Naive B cell (primary cell): ENCODE measurements around the gene C15orf39. TPM values are rescaled to one million over a fixed set of nuclear protein-coding genes. Genes with fewer than 3 reads are reported as not detected.

Experiments
- ATAC-seq, 2 donors: fragments of 150-1000 bp; cut with Tn5 transposase; 2 replicates each; pipeline ENCODE4 v1.10.0; 2021; ENCODE audit warnings: low read depth in 2 of 2, mild to moderate bottlenecking in 2 of 2, moderate library complexity in 2 of 2
- DNase-seq: peaks from one replicate; pipeline ENCODE4 v3.0.0; 2022
- H3K27ac Mint-ChIP-seq, 6 donors: one replicate each; pipeline ENCODE4 v1.8.0; 2020 to 2022; ENCODE audit warnings: mild to moderate bottlenecking in 6 of 6, mixed read lengths in 6 of 6, moderate library complexity in 5 of 6, inconsistent platforms in 2 of 6
- H3K27me3 Mint-ChIP-seq, 3 donors: one replicate each; pipeline ENCODE4 v1.8.0; 2021 to 2022; ENCODE audit warnings: mixed read lengths in 3 of 3, mild to moderate bottlenecking in 1 of 3
- H3K36me3 Mint-ChIP-seq, 2 donors: one replicate each; pipeline ENCODE4 v1.8.0; 2020 to 2022; ENCODE audit warnings: mixed read lengths in 2 of 2, inconsistent platforms in 1 of 2, mild to moderate bottlenecking in 1 of 2
- H3K4me1 Mint-ChIP-seq, 3 donors: one replicate each; pipeline ENCODE4 v1.8.0; 2020 to 2022; ENCODE audit warnings: mixed read lengths in 3 of 3, inconsistent platforms in 1 of 3, mild to moderate bottlenecking in 1 of 3, moderate library complexity in 1 of 3
- H3K4me3 Mint-ChIP-seq, 8 donors: one replicate each; pipeline ENCODE4 v1.8.0; 2020 to 2022; ENCODE audit warnings: mild to moderate bottlenecking in 8 of 8, mixed read lengths in 8 of 8, moderate library complexity in 8 of 8, inconsistent platforms in 2 of 8
- H3K9me3 Mint-ChIP-seq, 7 donors: one replicate each; pipeline ENCODE4 v1.8.0; 2020 to 2022; ENCODE audit warnings: mixed read lengths in 7 of 7, mild to moderate bottlenecking in 5 of 7, inconsistent platforms in 2 of 7, moderate library complexity in 1 of 7
- polyA plus RNA-seq, 6 donors: library from polyadenylated mRNA; unstranded; fragments of 300-500 nt; fragmentation: Illumina TruSeq; gene quantifications; one replicate each; pipeline ENCODE4 v1.2.3, GENCODE V29; 2021; ENCODE audit warnings: low read depth in 6 of 6

C15orf39 gene
- polyA plus RNA-seq, 6 donors from 2014 or later: 0.40 to 3.6 (median 1.4) TPM

- Mint-ChIP-seq H3K4me1 (peaks cover 24 to 51% (median 32%) of the 10 kb centered on the region in 3 donors), H3K27ac (peak overlapping the region in 5 of 6 donors; percentile 85 to 95 (median 91)), H3K36me3 (peaks cover 0 to 11% of the 10 kb centered on the region in 2 donors), H3K9me3 (no peaks in the 10 kb centered on the region), H3K4me3 (peak overlapping the region; percentile 19 to 92 (median 54)), H3K27me3 (peaks cover 3 to 16% (median 10%) of the 10 kb centered on the region in 3 donors)
- ATAC-seq (peak; percentile 55 to 64), DNase-seq (peak; percentile 84)
Observed at GRCh38 chr15:75204340-75205063, 2.8 kb downstream of the C15orf39 start.

DNA sequence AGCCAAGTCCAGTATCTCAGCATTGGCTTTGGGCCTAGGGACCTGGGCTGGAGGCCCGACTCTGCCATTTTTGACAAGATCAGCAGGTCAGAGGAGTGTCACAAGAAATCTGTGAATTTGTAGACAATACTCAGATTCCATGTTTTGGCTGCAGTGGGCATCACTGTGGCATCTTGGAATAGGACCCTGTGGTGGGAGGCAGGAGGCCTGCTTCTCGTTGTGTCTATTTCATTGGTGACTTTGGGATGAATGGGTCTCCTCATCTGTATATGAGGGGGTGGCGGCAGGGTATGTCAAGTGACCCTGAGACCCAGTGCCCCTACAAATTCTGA, 3.3 kb downstream of the C15orf39 start:
- Mint-ChIP-seq H3K27me3 (peaks cover 0 to 11% (median 8%) of the 10 kb centered on the region in 3 donors), H3K27ac (peak overlapping the region in 5 of 6 donors; percentile 34 to 95 (median 89)), H3K9me3 (no peaks in the 10 kb centered on the region), H3K4me3 (peak overlapping the region in 4 of 8 donors; percentile 15 to 88 (median 50)), H3K36me3 (peaks cover 0 to 15% of the 10 kb centered on the region in 2 donors), H3K4me1 (peaks cover 26 to 54% (median 32%) of the 10 kb centered on the region in 3 donors)
- no peak for ATAC-seq
- DNase-seq: no peak

DNA sequence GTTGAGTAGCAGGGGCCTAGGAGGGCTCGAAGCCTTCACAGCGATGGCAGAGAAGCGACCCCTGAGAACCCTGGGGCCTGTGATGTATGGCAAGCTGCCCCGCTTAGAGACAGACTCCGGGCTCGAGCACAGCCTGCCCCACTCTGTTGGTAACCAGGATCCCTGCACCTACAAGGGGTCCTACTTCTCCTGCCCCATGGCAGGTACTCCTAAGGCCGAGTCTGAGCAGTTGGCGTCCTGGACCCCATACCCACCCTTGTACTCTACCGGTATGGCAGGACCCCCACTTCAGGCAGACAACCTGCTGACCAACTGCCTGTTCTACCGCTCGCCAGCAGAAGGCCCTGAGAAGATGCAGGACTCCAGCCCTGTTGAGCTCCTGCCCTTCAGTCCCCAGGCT, 4.3 kb downstream of the C15orf39 start:
- H3K36me3 Mint-ChIP-seq: peaks cover 0 to 15% of the 10 kb centered on the region in 2 donors
- peak overlapping the region in 1 of 6 donors; percentile 42 for H3K27ac Mint-ChIP-seq
- peaks cover 20 to 48% (median 27%) of the 10 kb centered on the region in 3 donors for H3K4me1 Mint-ChIP-seq
- H3K27me3 Mint-ChIP-seq: peaks cover 0 to 5% (median 4%) of the 10 kb centered on the region in 3 donors
- no peaks in the 10 kb centered on the region for H3K9me3 Mint-ChIP-seq
- peak overlapping the region in 1 of 8 donors; percentile 21 for H3K4me3 Mint-ChIP-seq
- no peak for ATAC-seq
- no peak for DNase-seq

GRCh38 chr15:75206803-75207617, 5.3 kb downstream of the C15orf39 start:
- peaks cover 16 to 42% (median 23%) of the 10 kb centered on the region in 3 donors for H3K4me1 Mint-ChIP-seq
- no peak overlapping the region for H3K4me3 Mint-ChIP-seq
- H3K36me3 Mint-ChIP-seq: peaks cover 0 to 15% of the 10 kb centered on the region in 2 donors
- H3K27me3 Mint-ChIP-seq: no peaks in the 10 kb centered on the region
- H3K9me3 Mint-ChIP-seq: no peaks in the 10 kb centered on the region
- no peak for ATAC-seq
- DNase-seq: no peak
- H3K27ac Mint-ChIP-seq: no peak overlapping the region

GRCh38 chr15:75207618-75208500, 6.2 kb downstream of the C15orf39 start:
- no peaks in the 10 kb centered on the region for H3K9me3 Mint-ChIP-seq
- H3K4me3 Mint-ChIP-seq: no peak overlapping the region
- H3K36me3 Mint-ChIP-seq: peaks cover 0 to 15% of the 10 kb centered on the region in 2 donors
- peaks cover 16 to 33% (median 23%) of the 10 kb centered on the region in 3 donors for H3K4me1 Mint-ChIP-seq
- H3K27ac Mint-ChIP-seq: no peak overlapping the region
- no peak for ATAC-seq
- DNase-seq: no peak
- H3K27me3 Mint-ChIP-seq: no peaks in the 10 kb centered on the region

- no peaks in the 10 kb centered on the region for H3K27me3 Mint-ChIP-seq
- DNase-seq (no peak), ATAC-seq (no peak)
- peaks cover 16 to 25% (median 17%) of the 10 kb centered on the region in 3 donors for H3K4me1 Mint-ChIP-seq
- peak overlapping the region in 1 of 6 donors; percentile 30 for H3K27ac Mint-ChIP-seq
- no peak overlapping the region for H3K4me3 Mint-ChIP-seq
- H3K36me3 Mint-ChIP-seq: peaks cover 0 to 15% of the 10 kb centered on the region in 2 donors
- H3K9me3 Mint-ChIP-seq: no peaks in the 10 kb centered on the region
Observed at GRCh38 chr15:75208501-75209288, 7.0 kb downstream of the C15orf39 start.

- H3K27me3 Mint-ChIP-seq: no peaks in the 10 kb centered on the region
- DNase-seq: no peak
- ATAC-seq: no peak
- peaks cover 11 to 19% (median 16%) of the 10 kb centered on the region in 3 donors for H3K4me1 Mint-ChIP-seq
- peak overlapping the region in 1 of 6 donors; percentile 1 for H3K27ac Mint-ChIP-seq
- H3K36me3 Mint-ChIP-seq: peaks cover 0 to 15% of the 10 kb centered on the region in 2 donors
- H3K4me3 Mint-ChIP-seq: no peak overlapping the region
- H3K9me3 Mint-ChIP-seq: no peaks in the 10 kb centered on the region
Observed at GRCh38 chr15:75209289-75209676, 7.6 kb downstream of the C15orf39 start.

DNA sequence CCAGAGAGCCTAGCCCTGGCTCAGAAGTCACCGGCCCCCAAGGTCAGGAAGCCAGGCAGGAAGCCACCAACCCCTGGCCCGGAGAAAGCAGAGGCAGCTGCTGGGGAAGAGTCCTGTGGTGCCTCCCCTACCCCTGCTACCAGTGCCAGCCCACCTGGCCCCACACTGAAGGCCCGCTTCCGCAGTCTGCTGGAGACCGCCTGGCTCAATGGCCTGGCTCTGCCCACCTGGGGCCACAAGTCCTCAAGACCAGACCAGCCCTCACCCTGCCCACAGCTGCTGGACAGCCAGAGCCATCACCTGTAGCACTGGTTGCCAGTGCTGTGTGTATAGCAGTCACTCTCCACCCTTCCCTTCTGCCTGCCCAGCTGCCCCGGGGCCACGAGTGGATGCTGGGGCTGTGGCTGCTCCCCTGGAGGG, 9.1 kb downstream of the C15orf39 start:
- Mint-ChIP-seq H3K9me3 (no peaks in the 10 kb centered on the region), H3K4me3 (no peak overlapping the region), H3K27me3 (no peaks in the 10 kb centered on the region), H3K4me1 (peaks cover 0 to 10% (median 9%) of the 10 kb centered on the region in 3 donors), H3K27ac (no peak overlapping the region), H3K36me3 (peaks cover 0 to 15% of the 10 kb centered on the region in 2 donors)
- ATAC-seq (no peak), DNase-seq (no peak)

DNA sequence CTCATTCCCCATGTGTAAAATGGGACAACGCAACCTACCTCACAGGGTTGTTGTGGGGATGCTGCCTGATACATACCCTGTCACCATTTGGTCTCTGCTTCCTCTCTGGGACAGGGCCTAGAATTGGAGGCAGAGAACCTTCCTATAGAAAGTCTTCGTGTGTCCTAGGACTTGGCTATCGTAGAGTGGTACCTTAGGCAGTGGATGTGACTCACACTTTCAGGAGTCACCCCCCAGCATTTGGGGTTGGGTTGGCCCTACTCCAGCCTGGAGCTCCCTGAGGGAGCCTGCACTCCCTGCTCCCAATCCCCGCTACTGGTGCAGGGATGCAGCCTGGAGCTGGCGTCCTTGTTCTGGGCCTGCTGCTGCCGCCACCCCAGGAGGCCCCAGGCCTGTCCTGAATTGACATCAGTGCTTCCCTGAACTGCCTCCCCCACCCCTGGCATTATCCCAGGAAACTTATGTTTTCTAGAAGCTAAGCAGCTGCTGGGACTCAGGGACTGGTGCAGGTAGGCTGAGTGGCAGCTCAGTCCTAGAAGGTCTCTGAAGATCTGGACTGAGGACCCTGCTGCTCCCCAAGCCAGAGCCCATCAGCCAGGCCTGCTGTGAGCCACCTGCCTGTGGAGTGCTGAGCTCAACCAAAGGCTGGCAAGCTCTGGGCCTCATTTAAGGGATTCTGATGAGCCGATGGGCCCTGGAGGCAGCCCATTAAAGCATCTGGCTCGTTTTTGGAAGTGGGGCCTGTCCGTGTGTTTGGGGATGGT, 9.9 kb downstream of the C15orf39 start:
- Mint-ChIP-seq H3K36me3 (peaks cover 0 to 15% of the 10 kb centered on the region in 2 donors), H3K4me1 (peaks cover 0 to 10% (median 9%) of the 10 kb centered on the region in 3 donors), H3K4me3 (no peak overlapping the region), H3K27me3 (no peaks in the 10 kb centered on the region), H3K27ac (no peak overlapping the region), H3K9me3 (no peaks in the 10 kb centered on the region)
- DNase-seq (no peak), ATAC-seq (no peak)

DNA sequence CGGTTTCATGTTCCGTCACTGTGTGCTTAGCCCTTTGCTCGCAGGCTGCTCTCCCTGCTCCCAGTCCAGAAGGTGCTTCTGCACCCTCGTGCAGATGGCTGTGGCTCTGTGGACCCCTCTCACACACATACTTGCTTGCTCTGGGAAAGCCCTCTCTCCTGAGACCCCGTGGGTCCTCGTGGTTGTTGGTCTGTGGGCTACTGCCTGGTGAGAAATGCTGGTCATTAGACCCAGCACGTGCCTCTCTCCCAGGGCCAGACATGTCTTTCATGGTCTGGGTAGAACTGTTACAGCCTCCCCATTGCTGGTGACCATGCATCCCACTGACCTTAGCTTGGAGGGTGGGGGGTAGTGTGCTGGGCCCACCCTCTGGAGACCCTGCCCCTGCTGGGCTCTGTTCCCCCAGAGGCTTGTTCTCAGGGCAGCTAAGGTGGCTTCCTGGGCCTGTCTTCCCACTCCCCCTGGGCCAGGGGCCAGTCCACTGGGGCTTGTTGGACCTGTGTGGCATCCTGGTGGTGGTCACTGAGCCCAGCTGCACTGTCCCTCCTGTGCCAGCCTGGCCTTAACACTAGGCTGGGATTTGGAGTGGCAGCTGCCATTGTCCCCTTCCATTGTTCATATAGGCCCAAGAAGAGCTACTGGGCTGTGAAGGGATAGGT, 10.6 kb downstream of the C15orf39 start:
- ATAC-seq (no peak), DNase-seq (no peak)
- Mint-ChIP-seq H3K4me3 (no peak overlapping the region), H3K4me1 (peaks cover 0 to 10% (median 9%) of the 10 kb centered on the region in 3 donors), H3K36me3 (peaks cover 0 to 15% of the 10 kb centered on the region in 2 donors), H3K27me3 (no peaks in the 10 kb centered on the region), H3K9me3 (no peaks in the 10 kb centered on the region), H3K27ac (no peak overlapping the region)

DNA sequence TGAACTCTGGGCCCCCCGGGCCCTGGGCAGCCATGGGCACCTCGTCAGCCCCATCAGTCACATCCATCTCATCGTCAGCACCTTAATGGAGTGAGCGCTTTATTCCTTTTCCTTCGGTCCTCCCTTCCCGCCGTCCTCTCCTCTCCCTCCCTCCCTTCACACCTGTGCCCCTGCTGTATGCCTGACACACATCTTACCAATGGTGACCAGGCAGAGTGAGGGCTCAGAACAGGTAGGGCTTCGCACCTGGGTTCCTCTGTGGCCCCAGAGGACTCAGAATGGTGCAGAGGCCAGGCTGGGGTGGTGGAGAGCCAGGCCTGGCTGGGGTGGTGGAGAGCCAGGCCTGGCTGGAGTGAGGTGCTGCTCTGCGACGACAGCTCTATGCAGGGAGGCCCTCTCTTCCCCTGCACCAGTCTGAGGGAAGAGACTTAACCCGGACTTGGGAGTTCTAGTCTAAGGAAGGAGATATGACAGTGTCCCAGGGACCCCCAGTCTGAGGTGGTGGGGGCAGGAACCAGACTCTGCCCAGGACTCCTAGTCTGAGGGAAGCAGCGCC, 11.6 kb downstream of the C15orf39 start:
- H3K4me1 Mint-ChIP-seq: peaks cover 0 to 13% (median 11%) of the 10 kb centered on the region in 3 donors
- H3K36me3 Mint-ChIP-seq: peaks cover 0 to 15% of the 10 kb centered on the region in 2 donors
- ATAC-seq: no peak

More for the DNA sequence above, 11.6 kb downstream of the C15orf39 start:
- H3K27me3 Mint-ChIP-seq: no peaks in the 10 kb centered on the region
- no peaks in the 10 kb centered on the region for H3K9me3 Mint-ChIP-seq
- no peak for DNase-seq
- H3K4me3 Mint-ChIP-seq: no peak overlapping the region
- H3K27ac Mint-ChIP-seq: peak overlapping the region in 1 of 6 donors; percentile 30
